ENCODE measurements around the gene PSAP.

GRCh38 chr10:71845410-71846405, 5.3 kb downstream of the PSAP start:
- TF ChIP-seq CTCF (IDR thresholded peaks at IDR 0.05 in 8 of 11, conservative IDR thresholded peaks at IDR 0.05 in 3 of 11) (no peak), POLR2AphosphoS5 (IDR thresholded peaks at IDR 0.05) (no peak), POLR2A (IDR thresholded peaks at IDR 0.05) (no peak)

All from spleen (tissue), 7 donors.